Common myeloid progenitor, CD34-positive (primary cell): ENCODE measurements around the gene SLC26A1.

ENCODE experiments used
- CTCF ChIA-PET: fragments of 350-600 bp; sonication (Branson Sonifier 250); formaldehyde crosslinking; loops from one replicate; lab custom pipeline; 2021; ENCODE audit warnings: antibody characterized with exemption; lab: Charles Lee
- POLR2A ChIA-PET: fragments of 350-600 bp; sonication (Branson Sonifier 250); formaldehyde crosslinking; loops from one replicate; lab custom pipeline; 2021; ENCODE audit warnings: antibody characterized with exemption; lab: Charles Lee
- DNase-seq, 3 donors: peaks; one replicate each; pipeline versions ENCODE4 v3.0.0 to v3.0.0-alpha.2; 2013
- H3K27ac ChIP-seq, 2 experiments: 1 replicate in 1 of 2; 2 replicates in 1 of 2; pipeline ENCODE4 v1.7.0; 2013; ENCODE audit warnings: inconsistent platforms in 2 of 2, low read length in 2 of 2, mild to moderate bottlenecking in 2 of 2, low read depth in 1 of 2, moderate library complexity in 1 of 2; ENCODE audit not compliant: severe bottlenecking in 2 of 2, insufficient read depth in 1 of 2, poor library complexity in 1 of 2
- H3K27me3 ChIP-seq, 5 experiments: replicated peaks in 2 of 5; 1 replicate in 3 of 5; 2 replicates in 2 of 5; pipeline versions ENCODE4 v1.6.1 to v1.7.0; 2013; ENCODE audit warnings: low read length in 4 of 5, mild to moderate bottlenecking in 2 of 5, moderate library complexity in 2 of 5, inconsistent platforms in 1 of 5; ENCODE audit not compliant: insufficient read depth in 5 of 5, control insufficient read depth in 4 of 5
- H3K36me3 ChIP-seq, 4 experiments: 1 replicate in 2 of 4; 2 replicates in 2 of 4; pipeline versions ENCODE4 v1.6.1 to v1.7.0; 2013; ENCODE audit warnings: low read length in 3 of 4, control low read depth in 1 of 4, mild to moderate bottlenecking in 1 of 4; ENCODE audit not compliant: control insufficient read depth in 4 of 4, insufficient read depth in 4 of 4
- H3K4me1 ChIP-seq, 4 experiments: 1 replicate in 3 of 4; 2 replicates in 1 of 4; pipeline versions ENCODE4 v1.6.1 to v1.7.1; 2013; ENCODE audit warnings: low read length in 3 of 4, mild to moderate bottlenecking in 3 of 4, control low read depth in 1 of 4, inconsistent platforms in 1 of 4, moderate library complexity in 1 of 4; ENCODE audit not compliant: control insufficient read depth in 4 of 4, insufficient read depth in 4 of 4; ENCODE audit errors: control extremely low read depth in 1 of 4
- H3K4me3 ChIP-seq, 7 experiments: 1 replicate in 4 of 7; 2 replicates in 3 of 7; pipeline versions ENCODE4 v1.5.1 to v1.7.0; 2013; ENCODE audit warnings: mild to moderate bottlenecking in 7 of 7, low read length in 6 of 7, moderate library complexity in 6 of 7, inconsistent platforms in 2 of 7, low read depth in 2 of 7, control low read depth in 1 of 7; ENCODE audit not compliant: insufficient read depth in 4 of 7, control insufficient read depth in 1 of 7; ENCODE audit errors: extremely low read depth in 1 of 7
- H3K9me3 ChIP-seq, 5 experiments: 1 replicate in 4 of 5; 2 replicates in 1 of 5; pipeline versions ENCODE4 v1.6.1 to v1.7.1; 2013; ENCODE audit warnings: low read length in 4 of 5, mild to moderate bottlenecking in 2 of 5, inconsistent platforms in 1 of 5, low read depth in 1 of 5, moderate library complexity in 1 of 5; ENCODE audit not compliant: control insufficient read depth in 4 of 5, insufficient read depth in 2 of 5; ENCODE audit errors: control extremely low read depth in 1 of 5
- WGBS: methylation state at CpG from one replicate; pipeline ENCODE4 v1.1.5; 2013; ENCODE audit not compliant: insufficient coverage; 5-methylcytosine and 5-hydroxymethylcytosine counted together

SLC26A1 gene

GRCh38 chr4:1023075-1023640 is 30.0 kb upstream of the SLC26A1 start:
- Histone ChIP-seq H3K27ac (no peak overlapping the region), H3K36me3 (peaks cover 0 to 20% (median 10%) of the 10 kb centered on the region in 4 experiments), H3K4me1 (peaks cover 0 to 9% (median 2%) of the 10 kb centered on the region in 4 experiments), H3K9me3 (no peaks in the 10 kb centered on the region), H3K27me3 (no peaks in the 10 kb centered on the region), H3K4me3 (no peak overlapping the region)
- DNase-seq = no peak
- POLR2A ChIA-PET = no interaction called here
- CTCF ChIA-PET = no interaction called here
- WGBS = 95% methylated on average over 10 of the region's 20 CpGs

- peaks cover 0 to 20% (median 10%) of the 10 kb centered on the region in 4 experiments for H3K36me3 ChIP-seq
- no peak for DNase-seq
- peaks cover 0 to 9% (median 2%) of the 10 kb centered on the region in 4 experiments for H3K4me1 ChIP-seq
- 98% methylated on average over 15 of the region's 19 CpGs for WGBS
- H3K27me3 ChIP-seq = no peaks in the 10 kb centered on the region
- H3K27ac ChIP-seq = no peak overlapping the region
- POLR2A ChIA-PET = no interaction called here
- no peaks in the 10 kb centered on the region for H3K9me3 ChIP-seq
- H3K4me3 ChIP-seq = no peak overlapping the region
- CTCF ChIA-PET = no interaction called here
Observed at GRCh38 chr4:1022739-1023066, 29.5 kb upstream of the SLC26A1 start.

GRCh38 chr4:1022051-1022738 is 29.0 kb upstream of the SLC26A1 start:
- Histone ChIP-seq H3K4me1 (peaks cover 0 to 9% (median 2%) of the 10 kb centered on the region in 4 experiments), H3K4me3 (no peak overlapping the region), H3K36me3 (peaks cover 0 to 20% (median 10%) of the 10 kb centered on the region in 4 experiments), H3K9me3 (no peaks in the 10 kb centered on the region), H3K27ac (no peak overlapping the region), H3K27me3 (no peaks in the 10 kb centered on the region)
- ChIA-PET CTCF (no interaction called here), POLR2A (no interaction called here)
- DNase-seq = no peak
- WGBS = 96% methylated on average over 41 of the region's 46 CpGs

GRCh38 chr4:1021386-1022050 is 28.3 kb upstream of the SLC26A1 start:
- no peak overlapping the region for H3K4me3 ChIP-seq
- 90% methylated on average over 17 of the region's 19 CpGs for WGBS
- peaks cover 0 to 9% (median 2%) of the 10 kb centered on the region in 4 experiments for H3K4me1 ChIP-seq
- no peak for DNase-seq
- H3K9me3 ChIP-seq = no peaks in the 10 kb centered on the region
- POLR2A ChIA-PET = no interaction called here
- H3K27me3 ChIP-seq = no peaks in the 10 kb centered on the region
- H3K36me3 ChIP-seq = peaks cover 0 to 20% (median 10%) of the 10 kb centered on the region in 4 experiments
- H3K27ac ChIP-seq = no peak overlapping the region
- CTCF ChIA-PET = no interaction called here

GRCh38 chr4:1019729-1020470 is 26.7 kb upstream of the SLC26A1 start:
- peaks cover 0 to 9% (median 1%) of the 10 kb centered on the region in 4 experiments for H3K36me3 ChIP-seq

GRCh38 chr4:1019320-1019719 is 26.1 kb upstream of the SLC26A1 start:
- Histone ChIP-seq H3K9me3 (no peaks in the 10 kb centered on the region), H3K27ac (no peak overlapping the region), H3K36me3 (peaks cover 0 to 4% (median 0%) of the 10 kb centered on the region in 4 experiments), H3K4me3 (no peak overlapping the region), H3K4me1 (peaks cover 0 to 9% (median 0%) of the 10 kb centered on the region in 4 experiments), H3K27me3 (no peaks in the 10 kb centered on the region)
- CTCF ChIA-PET = no interaction called here
- POLR2A ChIA-PET = no interaction called here
- no peak for DNase-seq
- WGBS = 83% methylated on average over 8 of the region's 9 CpGs

More at GRCh38 chr4:1019729-1020470, 26.7 kb upstream of the SLC26A1 start:
- H3K4me1 ChIP-seq = peaks cover 0 to 9% (median 0%) of the 10 kb centered on the region in 4 experiments
- H3K9me3 ChIP-seq = no peaks in the 10 kb centered on the region
- WGBS = 88% methylated on average over 19 of the region's 23 CpGs
- H3K4me3 ChIP-seq = no peak overlapping the region
- DNase-seq = no peak
- no peak overlapping the region for H3K27ac ChIP-seq
- H3K27me3 ChIP-seq = no peaks in the 10 kb centered on the region
- ChIA-PET CTCF (no interaction called here), POLR2A (no interaction called here)
